Dedifferentiated amniotic fluid mesenchymal stem cell (primary cell): ENCODE data around the gene APC2.
"Not testable (repeated sequence)": the region's sequence is repeated elsewhere in the genome, so short reads cannot be mapped to it uniquely, and the experiment has no call there.

Source experiments
- DNase-seq: peaks from one replicate; pipeline ENCODE4 v3.0.0-alpha.2; 2016; ENCODE audit errors: extremely low spot score

Gene APC2

DNA sequence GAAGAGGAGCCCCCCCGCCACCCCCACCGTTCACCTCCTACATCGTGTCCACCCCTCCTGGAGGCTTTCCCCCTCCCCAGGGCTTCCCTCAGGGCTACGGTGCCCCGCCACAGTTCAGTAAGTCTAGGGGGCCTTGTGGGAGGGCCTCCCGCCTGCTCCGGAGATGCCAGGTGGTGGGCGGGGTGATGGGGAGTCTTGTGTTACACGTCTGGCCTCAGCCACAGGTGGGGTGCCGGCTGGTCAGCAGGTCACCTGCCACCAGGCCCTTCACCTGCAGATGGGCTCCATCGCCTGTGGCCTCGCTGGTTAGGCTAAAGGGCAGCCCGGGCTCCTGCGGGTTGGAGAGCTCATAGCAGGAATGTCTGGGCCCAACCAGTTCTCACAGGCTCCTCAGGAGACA is 19.7 kb upstream of the APC2 start:
- DNase-seq, result no peak

DNA sequence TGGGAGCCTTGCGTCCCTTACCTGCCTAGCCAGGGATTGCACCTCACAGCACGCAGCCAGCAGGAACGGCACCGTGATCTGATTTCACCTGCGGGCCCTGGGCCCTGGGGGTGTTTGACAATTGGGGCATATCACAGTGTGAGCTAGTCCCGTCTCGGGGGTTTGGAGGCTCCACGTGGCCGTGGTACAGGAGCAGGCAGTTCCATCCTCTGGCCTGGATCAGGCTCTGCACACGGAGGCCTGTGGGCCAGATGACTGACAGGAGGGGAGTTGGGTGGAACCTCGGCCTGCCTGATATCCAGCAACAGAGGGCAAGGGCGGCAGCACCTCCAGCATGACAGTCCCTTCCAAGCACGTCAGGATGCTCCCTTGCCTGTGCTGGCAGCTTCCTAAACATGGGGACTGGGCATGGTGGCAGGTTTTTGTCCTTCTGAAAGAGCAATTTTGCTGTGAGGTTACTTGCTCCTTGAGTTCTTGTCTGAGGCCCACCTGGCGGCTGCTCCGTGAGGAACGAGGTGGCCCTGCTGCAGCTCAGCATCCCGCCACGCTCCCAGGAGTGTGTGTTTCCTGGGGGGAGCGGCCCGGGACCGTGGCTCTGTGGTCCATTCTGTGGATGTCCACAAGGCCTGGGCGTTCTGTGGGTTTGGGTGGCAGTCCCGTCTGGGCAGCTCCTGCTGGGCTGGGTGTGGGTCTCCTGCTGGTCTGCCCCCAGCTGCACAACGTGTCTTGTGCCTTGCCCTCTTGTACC is 18.0 kb upstream of the APC2 start:
- no peak for DNase-seq

GRCh38 chr19:1432507-1432887 is 17.4 kb upstream of the APC2 start:
- DNase-seq, result no peak

- DNase-seq, result no peak
These were observed 16.5 kb upstream of the APC2 start for GRCh38 chr19:1433119-1434039.

DNA sequence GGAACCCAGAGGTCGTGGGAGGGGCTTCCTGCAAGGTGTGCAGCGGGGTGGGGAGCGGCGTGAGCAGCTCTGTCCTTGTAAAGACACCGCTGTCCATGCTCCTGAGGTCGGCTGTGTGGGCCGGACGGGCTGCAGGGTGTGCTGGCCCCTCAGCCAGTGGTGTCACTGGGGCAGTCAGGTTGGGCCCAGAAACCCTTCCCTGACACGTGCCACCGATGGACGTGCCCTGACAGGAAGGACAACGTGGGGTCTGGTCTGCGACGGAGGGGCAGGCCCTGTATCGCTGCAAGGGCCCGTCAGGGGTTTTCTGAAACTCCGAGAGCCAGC is 15.9 kb upstream of the APC2 start:
- no peak for DNase-seq

- no peak for DNase-seq
These were observed 15.3 kb upstream of the APC2 start for GRCh38 chr19:1434577-1435060.

DNA sequence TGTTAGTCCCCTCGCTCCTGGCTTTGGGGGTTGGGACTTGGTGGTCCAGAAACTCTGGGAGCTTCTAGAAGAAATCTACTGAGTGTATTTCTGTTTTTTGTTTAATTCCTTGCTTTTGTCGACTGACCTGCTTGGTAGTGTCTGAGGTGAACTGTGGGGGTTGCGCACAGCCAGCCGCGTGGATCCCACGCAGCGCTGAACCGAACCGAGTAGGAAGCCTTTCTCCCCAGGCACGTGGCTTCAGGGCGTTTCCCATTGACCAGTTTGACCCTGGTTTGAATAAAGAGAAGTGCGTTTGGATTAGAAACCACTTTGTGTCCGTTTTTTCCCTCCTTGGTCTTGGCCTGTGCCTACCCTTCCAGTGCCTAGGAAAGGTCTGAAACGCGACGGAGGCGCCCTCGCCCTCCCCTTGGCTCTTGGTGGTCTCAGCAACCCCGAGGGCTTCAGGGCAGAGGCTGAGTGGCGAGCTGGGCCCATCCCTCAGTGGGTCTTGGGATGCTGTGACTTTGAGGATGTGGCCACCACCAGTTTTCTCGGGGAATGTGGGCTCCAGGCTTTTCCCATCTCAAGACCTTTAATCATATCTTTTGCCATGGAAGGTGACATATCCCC is 14.4 kb upstream of the APC2 start:
- DNase-seq, result no peak

DNA sequence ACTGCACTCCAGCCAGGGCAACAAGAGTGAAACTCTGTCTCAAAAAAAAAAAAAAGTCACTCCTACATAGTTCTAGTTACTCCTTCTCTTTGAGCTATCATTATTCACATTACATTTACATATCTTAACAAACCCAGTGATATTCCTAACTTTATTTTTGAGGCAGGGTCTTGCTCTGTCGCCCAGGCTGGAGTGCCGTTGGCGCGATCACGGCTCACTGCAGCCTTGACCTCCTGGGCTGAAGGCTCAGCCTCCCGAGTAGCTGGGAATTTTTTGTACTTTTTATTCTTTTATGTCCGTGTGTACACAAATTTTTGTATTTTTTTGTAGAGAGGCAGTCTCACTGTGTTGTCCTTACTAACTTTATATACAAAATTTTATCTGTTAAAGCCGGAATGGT is 12.3 kb upstream of the APC2 start:
- DNase-seq, result no peak

DNA sequence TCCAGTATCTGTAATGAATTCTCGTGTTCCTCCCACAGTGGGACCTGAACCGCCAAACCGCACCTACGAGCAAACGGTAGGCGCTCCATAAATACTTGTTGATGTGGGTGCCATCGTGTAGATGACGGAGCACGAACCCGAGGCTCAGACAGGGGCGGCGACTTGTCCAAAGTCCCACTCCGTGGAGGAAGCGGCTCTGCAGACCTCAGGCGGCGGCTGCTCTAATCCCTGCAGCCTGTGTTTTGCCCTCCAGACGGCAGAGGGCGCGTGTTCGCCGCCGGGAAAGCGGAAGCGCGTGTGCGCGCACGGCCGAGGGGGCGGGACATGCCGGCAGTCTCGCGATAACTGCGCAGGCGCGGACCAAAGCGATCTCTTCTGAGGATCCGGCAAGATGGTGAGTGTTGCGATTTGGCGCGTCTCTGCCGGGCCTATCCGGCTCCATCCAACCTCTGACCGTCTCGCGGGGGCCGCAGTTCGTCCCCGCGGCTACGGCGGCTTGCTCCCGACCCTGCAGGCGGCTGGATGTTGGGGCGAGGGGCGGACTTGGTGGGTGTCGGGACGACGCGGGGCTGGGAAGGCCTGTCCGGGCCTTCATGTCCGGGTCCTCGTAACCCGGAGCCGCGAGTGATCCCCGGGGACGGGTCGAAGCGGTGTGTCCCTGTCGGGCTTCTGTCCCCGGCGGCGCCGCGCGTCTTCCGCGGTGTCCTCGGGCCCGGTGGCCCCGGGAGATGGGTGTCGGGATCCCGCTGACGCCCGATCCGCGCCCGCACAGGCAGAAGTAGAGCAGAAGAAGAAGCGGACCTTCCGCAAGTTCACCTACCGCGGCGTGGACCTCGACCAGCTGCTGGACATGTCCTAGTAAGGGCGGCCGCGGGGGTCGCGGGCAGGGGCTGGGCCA is 11.6 kb upstream of the APC2 start, which contains the start of gene RPS15:
RPS15 (plus strand) TSS at position 362 of the 898 bp plus-strand sequence; CDS start at position 392, 30 bp downstream.
- peak; percentile 92 for DNase-seq

DNA sequence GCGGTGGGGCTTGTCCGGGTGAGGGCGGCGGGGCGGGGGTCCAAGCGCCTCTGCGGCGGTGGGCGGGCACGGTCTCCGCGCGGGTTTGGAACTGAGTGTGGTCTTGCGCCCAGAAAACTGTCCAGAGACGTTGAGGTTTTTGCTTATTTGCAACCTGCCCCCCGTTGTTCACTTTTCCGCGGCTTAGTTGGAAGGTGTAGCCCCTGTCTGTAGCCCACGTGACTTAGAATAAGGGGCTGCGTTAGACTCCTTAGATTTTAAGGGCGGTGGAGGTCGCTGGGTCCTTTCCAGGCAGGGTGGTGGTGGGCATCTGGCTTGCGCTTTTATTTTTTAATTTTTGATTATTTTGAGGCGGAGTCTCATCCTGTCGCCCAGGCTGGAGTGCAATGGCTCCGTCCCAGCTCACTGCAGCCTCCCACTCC is 11.0 kb upstream of the APC2 start:
- no peak for DNase-seq

DNA sequence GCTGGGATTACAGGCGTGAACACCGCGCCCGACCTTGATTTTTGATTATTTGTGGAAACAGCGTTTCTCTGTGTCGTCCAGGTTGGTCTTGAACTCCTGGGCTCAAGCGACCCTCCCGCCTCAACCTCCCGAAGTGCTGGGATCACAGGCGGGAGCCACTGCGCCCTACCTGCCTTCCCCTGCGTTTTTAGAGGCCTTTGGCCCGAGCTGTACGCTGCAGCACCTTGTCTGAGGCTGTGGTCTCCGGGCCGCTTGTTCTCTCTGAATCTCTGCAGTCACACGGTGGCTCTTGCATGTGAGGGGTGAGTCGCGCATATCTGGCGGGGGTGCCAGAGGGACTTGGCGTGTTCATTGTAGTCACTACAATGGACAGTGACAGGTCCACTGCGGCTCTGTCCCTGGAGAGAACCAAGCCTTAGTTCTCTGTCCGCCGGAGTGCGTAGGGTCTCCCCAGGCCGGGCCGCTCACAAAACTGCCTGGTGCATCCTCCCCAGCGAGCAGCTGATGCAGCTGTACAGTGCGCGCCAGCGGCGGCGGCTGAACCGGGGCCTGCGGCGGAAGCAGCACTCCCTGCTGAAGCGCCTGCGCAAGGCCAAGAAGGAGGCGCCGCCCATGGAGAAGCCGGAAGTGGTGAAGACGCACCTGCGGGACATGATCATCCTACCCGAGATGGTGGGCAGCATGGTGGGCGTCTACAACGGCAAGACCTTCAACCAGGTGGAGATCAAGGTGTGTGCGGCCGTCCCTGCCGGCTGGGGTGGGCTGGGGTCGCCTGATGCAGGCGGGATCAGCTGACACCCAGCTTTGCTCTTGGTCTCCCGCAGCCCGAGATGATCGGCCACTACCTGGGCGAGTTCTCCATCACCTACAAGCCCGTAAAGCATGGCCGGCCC is 10.2 kb upstream of the APC2 start:
- DNase-seq, result not testable (repeated sequence)

- no peak for DNase-seq
These were observed 9.5 kb upstream of the APC2 start for GRCh38 chr19:1440418-1440801.

DNA sequence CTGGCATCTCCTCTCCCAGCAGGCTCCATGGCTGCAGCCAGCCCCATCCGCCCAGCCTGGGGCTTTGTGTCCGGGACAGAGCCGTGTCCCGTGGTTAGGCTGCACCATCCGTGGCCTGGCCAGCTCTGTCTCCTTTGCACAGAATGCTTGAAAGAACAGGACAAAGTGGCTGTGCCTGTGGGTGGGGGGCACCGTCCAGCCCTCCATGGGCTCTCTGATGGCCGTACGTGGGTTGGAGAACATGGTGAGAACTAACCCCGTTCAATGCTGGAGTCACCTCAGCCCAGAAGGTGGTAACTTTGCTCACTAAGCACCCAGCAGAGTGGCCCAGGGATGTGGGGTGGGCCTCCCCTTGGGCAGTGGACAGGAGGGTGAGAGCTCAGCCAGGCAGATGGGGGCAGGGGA is 8.9 kb upstream of the APC2 start:
- no peak for DNase-seq

DNA sequence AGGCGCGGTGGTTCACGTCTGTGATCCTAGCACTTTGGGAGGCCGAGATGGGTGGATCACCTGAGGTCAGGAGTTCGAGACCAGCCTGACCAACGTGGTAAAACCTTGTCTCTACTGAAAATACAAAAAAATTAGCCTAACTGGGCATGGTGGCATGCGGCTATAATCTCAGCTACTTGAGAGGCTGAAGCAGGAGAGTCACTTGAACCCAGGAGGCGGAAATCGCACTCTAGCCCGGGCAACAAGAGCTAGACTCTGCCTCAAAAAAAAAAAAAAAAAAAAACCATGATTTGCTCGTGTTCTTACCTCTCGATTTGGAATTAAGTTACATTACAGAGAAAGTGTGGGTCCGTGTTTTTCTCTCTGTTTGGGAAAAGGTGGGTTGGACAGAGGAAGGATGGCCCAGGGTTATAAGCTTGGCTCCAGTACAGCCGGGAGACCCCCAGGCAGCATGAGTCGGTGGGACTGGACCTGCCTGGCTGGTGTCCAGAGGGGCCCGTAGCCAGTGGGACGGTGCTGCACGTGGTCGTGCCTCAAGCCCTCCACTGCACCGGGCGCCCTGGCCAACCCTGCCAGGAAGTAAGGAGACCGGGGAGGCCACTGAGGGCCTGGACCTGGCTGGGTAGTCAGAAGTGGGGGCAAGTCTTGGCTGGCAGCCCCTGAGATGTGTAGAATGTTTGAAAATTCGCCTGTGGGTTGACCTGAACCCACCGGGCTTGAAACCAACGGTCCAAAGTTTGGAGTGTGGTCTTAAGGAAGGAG is 8.1 kb upstream of the APC2 start:
- no peak for DNase-seq

DNA sequence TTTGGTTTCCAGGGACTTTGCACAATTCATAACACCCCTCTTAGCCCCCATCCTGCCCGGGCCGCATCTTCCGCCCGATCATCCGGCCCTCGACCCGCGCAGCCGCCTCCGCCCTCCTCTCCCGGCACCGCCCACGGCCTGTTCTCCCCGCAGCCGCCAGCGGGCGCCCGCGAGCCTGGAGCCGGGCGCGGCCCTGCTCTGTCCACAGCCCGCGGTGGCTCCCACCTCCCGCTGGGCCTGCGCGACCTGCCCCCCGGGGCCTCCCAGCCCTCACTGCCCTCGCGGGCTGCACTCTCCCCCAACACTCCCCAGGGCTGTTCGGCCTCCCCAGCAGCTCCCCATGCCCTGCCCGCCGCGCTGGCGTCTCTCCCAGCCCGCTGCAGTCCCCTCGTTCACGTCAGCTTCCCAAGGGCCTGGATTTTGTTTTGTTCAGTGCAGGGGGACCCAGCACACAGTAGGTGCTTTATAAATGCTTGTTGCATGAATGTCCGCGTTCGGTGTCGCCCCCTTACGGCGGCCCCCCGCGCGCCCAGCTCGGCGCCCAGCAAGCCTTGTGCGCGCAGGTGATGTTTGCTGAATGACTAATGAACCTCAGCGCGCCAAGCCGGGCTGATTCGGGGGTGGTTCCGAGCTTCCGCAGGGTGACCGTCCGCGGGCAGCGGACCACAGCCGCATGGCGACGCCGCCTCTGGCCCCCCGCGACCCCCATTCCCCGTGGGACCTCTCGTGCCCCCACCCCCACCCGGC is 4.6 kb upstream of the APC2 start:
- peak; percentile 35 for DNase-seq

GRCh38 chr19:1445932-1446712 is 3.8 kb upstream of the APC2 start:
- no peak for DNase-seq

- no peak for DNase-seq
These were observed 3.0 kb upstream of the APC2 start for GRCh38 chr19:1446713-1447481.
